Stimulated activated CD4-positive, alpha-beta T cell treated with anti-CD3 and anti-CD28 coated beads, Interleukin-1b, Interleukin-23, amount 100 ng/mL, for 48 hours (primary cell): ENCODE results near the gene GNL1.

Experiments
- DNase-seq: peaks from one replicate; pipeline ENCODE4 v3.0.0-alpha.2; 2020

GNL1 gene

DNA sequence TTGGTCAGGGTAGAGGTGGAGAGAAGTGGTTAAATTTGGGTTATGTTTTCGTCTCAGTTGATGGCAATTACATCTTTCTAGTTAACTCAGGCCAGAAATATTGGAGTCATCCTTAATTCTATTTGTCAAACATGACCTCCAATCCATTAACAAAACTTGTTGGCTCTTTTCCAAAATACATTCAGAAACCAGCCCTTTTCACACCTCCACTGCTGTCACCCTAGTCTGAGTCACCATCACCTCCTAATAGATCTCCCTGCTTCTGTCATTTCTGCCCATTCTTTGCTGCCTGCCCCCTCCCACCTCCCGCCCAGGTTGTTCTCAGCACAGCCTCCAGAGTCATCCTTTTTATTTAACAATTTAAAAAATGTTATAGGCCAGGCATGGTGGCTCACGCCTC, 12.0 kb upstream of the GNL1 start:
- peak; percentile 68 for DNase-seq

- no peak for DNase-seq
These were observed 9.5 kb upstream of the GNL1 start for GRCh38 chr6:30565772-30566171.

DNA sequence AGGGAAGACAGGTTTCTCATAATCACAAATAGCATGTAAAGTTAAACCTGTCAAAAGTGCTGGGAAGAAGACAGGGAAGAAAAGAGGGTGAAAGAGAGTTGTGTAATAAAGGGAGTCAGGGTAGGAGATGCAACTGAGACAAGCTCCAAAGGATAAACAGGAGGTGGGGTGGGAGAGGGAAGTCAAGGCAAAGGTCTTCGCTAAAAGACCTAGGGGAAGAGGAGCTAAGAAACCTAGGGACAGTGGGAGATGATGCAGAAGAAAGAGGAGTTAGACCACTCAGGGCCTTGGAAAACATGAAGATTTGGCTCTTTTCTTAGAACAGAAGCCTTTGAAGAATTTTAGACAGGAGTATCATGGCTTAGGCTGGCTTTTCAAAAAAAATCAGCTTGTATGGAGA, 7.8 kb upstream of the GNL1 start:
- DNase-seq, result no peak

DNA sequence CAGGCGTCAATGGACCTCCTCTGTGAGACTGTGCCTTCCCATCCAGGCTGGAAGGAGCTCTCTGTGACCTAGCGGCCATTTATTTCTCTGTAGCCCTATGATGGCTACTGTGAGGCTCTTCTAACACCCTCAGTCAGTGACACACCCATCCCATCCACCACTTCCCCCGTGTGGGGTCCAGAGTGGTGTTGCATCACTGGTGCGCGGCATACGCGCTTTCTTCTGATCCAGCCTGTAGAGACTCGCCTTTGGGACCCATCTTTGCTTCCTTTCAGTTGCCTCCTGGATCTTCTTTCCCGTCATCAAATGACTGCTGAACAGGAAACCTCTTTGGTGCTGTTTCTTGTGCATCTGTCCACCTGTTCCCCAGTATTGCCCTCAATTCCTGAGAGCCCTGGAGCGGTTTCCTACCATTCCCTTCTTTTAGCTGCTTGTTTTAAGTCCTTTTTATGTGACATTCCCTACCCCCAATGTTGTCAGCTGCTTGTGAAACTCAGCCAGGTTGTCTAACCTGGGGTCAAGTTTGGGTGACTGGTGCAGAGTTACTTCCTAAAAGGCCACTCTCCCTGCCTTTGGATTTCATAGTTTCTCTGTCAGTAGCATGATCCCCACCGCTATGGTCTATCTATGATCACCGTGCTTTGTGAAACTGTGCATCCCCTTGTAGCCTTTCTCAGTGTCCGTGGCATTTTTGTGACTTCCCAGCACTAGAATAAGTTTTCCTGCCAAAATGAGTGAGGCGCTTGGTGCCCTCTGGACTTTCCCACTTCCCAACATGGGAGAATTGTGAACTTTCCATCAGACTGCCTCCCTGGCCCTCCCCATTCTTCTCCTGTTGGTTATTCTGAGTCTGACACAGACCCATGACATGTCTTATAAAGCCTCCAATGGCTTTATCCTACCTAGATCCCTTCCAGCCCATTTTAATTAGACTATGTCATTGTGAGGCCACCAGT, 6.5 kb upstream of the GNL1 start:
- no peak for DNase-seq

DNA sequence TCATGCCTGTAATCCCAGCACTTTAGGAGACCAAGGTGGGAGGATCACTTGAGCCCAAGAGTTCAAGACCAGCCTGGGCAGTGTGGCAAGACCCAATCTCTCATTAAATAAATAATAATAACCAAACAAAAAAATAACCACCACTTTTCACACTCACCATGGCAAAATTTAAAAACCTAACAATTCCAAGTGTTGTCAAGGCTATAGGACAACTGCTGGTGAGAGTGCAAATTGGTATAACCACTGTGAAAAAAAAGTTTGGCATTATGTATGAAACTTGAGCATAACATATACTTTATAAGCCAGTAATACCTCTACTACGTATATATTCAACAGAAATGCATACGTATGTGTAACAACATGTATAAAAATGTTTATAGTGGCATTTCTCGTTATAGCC, 4.6 kb upstream of the GNL1 start:
- DNase-seq, result no peak

DNA sequence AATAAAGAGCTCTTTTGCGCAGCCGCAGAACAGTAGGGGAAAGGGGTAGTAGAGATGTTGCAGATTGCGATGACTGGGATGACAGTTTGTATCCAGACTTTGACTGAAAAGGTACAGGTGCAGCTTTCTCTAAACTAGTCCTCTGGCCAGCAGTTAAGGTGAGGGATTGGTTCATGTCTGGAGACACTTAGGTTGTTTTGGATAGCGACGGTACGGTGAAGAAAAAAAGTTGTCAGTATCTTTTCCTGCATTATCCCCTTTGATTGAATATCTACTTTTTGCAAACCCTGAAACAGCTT, 1.3 kb upstream of the GNL1 start:
- no peak for DNase-seq

DNA sequence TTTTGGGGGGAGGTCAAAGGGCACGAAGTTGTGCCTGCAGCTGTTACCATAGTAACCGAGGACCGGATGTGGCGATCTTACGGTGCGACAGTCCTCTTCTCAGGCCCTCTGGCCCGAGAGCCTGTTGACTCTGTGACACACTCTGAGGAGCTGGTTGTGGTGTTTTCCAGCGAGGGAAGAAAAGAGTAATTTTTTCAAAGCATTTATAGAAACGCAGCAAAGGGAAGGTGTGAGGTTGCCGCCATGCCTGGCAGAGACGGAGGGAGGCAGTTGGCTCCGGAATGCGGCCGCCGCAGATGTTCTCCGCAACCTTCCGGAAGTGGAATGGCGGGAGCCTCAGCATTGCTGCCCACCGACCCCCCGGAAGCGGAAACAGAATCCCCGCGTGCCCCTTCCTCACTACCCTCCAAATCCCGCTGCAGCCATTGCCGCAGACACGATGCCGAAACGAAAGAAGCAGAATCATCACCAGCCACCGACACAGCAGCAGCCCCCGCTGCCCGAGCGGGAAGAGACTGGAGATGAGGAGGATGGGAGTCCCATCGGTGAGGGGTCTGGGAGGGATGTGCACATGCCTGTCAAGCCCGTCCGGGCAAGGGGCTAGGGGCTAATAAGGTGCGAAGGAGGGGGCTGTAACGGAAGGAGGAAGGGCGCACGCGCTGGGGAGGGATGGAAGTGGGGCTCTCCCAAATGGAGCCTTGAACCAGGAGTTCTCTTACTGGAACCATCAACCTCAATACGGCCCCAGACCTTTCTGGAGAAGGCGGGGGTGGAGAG, 805 bp upstream of the GNL1 start, which contains the start of gene PRR3:
Gene PRR3, plus strand, starts transcription at position 390 of the 777 bp plus-strand sequence. Its CDS starts 50 bp downstream, at position 440.
- peak; percentile 93 for DNase-seq

GRCh38 chr6:30555816-30556065, 548 bp downstream of the GNL1 start:
- no peak for DNase-seq

GRCh38 chr6:30554962-30555815, 1.1 kb downstream of the GNL1 start:
- no peak for DNase-seq

DNA sequence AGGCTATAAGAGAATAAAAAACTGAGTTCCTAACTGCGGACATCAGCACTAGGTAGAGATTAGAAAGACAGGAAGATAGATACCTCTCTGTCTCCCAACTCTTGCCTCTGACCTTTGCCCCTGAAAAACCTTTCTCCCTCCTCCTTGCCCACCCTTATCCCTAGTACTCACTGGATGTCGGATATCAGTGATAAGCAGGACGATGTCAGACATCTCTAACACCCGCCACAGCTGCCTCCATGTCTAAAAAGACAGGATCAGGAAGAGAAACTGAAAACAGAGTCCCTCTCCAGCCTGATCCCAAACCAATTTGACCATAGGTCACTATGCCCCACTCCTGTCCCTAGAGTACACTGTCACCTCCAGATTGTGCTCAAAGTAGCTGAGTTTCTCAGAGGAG, 1.9 kb downstream of the GNL1 start:
- no peak for DNase-seq

DNA sequence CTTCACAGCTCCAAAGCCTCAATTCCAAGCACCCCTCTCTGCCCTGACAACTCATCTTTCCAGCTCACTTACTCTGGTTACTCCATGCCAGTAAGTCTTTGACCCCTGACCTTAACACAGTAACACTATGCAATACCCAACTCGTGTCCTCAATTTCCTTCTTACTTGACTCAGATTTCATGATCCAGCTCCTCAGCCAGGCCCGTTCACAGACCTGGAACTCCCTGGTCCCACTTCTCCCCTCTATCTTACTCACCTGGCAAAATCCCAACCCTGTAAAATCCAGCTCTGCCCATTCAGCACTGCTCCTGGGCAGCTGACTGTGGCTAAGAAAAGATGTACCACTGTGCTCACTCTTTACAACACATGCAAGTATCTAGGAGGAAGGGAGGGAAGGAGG, 7.9 kb downstream of the GNL1 start:
- no peak for DNase-seq

DNA sequence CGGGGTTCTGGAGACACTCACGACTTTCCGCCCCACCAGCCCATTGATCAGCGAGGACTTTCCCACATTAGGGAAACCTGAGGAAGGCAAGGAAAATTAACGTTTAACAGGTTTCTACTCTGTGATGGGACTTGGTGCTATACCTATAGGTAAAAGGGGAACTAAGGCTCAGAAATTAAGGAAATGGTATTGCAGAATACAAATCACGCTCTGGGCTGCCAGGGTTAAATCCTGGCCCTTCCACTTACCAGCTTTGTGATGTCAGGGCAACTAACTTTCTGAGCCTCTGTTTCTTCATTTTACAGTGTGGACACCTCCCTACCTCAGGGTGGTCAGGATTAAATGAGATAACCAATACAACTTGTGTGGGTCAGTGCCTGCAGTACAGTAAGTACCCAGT, 8.8 kb downstream of the GNL1 start:
- DNase-seq, result no peak

GRCh38 chr6:30544666-30545272, 11.5 kb downstream of the GNL1 start:
- DNase-seq, result peak; percentile 14

GRCh38 chr6:30543821-30544220, 12.5 kb downstream of the GNL1 start:
- no peak for DNase-seq

- DNase-seq, result no peak
These were observed 13.4 kb downstream of the GNL1 start for GRCh38 chr6:30542915-30543314.

DNA sequence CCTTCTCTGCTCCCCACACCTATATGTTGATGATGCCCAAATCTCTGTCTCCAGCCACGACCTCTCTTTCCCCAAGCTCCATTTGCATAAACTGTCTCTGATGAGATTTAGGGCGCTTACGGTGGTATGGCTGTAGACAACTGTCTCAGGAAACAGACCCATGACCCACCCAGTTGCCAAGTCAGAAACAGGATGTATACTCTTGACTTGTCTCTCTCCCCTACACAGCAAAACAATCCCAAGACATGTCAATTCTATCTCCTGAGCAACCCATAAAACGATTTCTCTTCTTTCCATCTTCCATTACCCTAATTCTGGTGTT, 13.9 kb downstream of the GNL1 start:
- DNase-seq, result no peak

GRCh38 chr6:30541515-30542403, 14.5 kb downstream of the GNL1 start:
- peak; percentile 77 for DNase-seq

GRCh38 chr6:30537931-30538330, 18.4 kb downstream of the GNL1 start:
- no peak for DNase-seq

- no peak for DNase-seq
These were observed 22.6 kb downstream of the GNL1 start for GRCh38 chr6:30533460-30534294.

DNA sequence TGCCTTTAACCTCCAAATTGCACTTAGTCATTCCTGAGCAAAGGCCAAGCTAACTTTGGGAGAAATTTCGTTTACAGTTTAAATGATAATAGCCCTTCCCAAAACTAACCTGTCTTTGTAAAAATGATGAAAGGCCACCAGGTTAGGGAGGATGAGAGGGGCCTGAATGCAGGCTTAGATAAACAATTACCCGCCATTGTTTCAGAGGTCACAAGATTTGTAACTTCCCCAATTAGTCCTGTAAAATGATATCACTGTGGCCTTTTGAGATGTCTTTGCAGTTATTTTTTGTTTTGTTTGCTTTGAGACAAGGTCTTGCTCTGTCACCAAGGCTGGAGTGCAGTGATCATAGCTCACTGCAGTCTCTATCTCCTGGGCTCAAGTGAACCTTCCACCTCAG, 26.3 kb downstream of the GNL1 start:
- DNase-seq, result no peak

DNA sequence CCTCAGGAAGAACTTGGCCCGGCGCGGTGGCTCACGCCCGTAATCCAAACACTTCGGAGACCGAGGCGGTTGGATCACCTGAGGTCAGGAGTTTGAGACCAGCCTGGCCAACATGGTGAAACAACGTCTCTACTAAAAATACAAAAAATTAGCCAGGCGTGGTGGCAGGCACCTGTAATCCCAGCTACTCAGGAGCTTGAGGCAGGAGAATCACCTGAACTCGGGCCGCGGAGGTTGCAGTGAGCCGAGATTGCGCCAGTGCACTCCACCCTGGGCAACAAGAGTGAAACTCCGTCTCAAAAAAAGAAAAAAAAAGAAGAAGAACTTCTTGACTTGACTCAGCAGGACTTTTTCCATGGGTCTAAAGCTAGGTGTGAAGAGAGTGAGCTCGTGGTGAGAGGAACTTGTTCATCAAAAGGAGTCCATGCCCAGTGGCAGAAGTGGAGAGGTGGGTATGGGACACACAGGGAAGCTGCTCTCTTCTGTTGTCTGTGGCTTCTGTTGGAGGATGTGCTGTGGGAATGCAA, 26.9 kb downstream of the GNL1 start:
- peak; percentile 71 for DNase-seq
